Sigmoid colon (tissue), 4 donors: ENCODE data around the gene COL9A3.

Source experiments
- EP300 ChIP-seq, 4 donors: sonication (generic); formaldehyde crosslinking; IDR thresholded peaks; one replicate each; pipeline ENCODE4 v1.6.1; 2017; ENCODE audit warnings: antibody characterized with exemption in 4 of 4
- POLR2A ChIP-seq, 2 donors: fragments of 450-650 bp; IDR thresholded peaks; one replicate each; pipeline ENCODE4 v1.6.1; 2016; ENCODE audit warnings: antibody characterized with exemption in 2 of 2, mild to moderate bottlenecking in 2 of 2, moderate library complexity in 2 of 2

GRCh38 chr20:62822239-62822787, 5.5 kb downstream of the COL9A3 start:
- TF ChIP-seq EP300 (IDR thresholded peaks at IDR 0.05), result no peak
- TF ChIP-seq POLR2A (IDR thresholded peaks at IDR 0.05), result no peak
